Body of pancreas (tissue), 4 donors: ENCODE data around the gene IFIT5. TPM values are rescaled to one million over a fixed set of nuclear protein-coding genes. Genes with fewer than 3 reads are reported as not detected.
A peak's percentile ranks its signal among the peaks of the same experiment; 100 is the strongest.

ENCODE experiments used
- ATAC-seq: fragments of 150-250 bp; one replicate; pipeline ENCODE4 v1.9.1; 2016
- DNase-seq, 4 donors: peaks; one replicate each; pipeline ENCODE4 v3.0.0-alpha.2; 2019
- H3K27ac ChIP-seq, 4 donors: fragments of 200-600 bp; sonication (generic); 1 replicate in 3 of 4; 2 replicates in 1 of 4; pipeline versions ENCODE4 v1.5.1 to v1.6.1; 2016 to 2019; ENCODE audit warnings: mild to moderate bottlenecking in 1 of 4, mixed read lengths in 1 of 4, moderate library complexity in 1 of 4
- H3K27me3 ChIP-seq, 2 donors: fragments of 200-600 bp; sonication (generic); one replicate each; pipeline ENCODE4 v1.6.0; 2016; ENCODE audit warnings: mild to moderate bottlenecking in 1 of 2
- H3K36me3 ChIP-seq, 2 donors: fragments of 200-600 bp; sonication (generic); replicated peaks in 1 of 2; 2 replicates each; pipeline ENCODE4 v1.5.1; 2016; ENCODE audit warnings: low read depth in 2 of 2; ENCODE audit not compliant: insufficient read depth in 1 of 2
- H3K4me1 ChIP-seq: fragments of 200-600 bp; sonication (generic); one replicate; pipeline ENCODE4 v1.6.0; 2016
- H3K4me3 ChIP-seq, 2 donors: fragments of 200-600 bp; sonication (generic); 1 replicate in 1 of 2; 2 replicates in 1 of 2; pipeline ENCODE4 v1.5.1; 2016 to 2019
- H3K9me3 ChIP-seq, 3 donors: fragments of 200-600 bp; sonication (generic); 1 replicate in 2 of 3; 2 replicates in 1 of 3; pipeline ENCODE4 v1.5.1; 2016
- POLR2A ChIP-seq, 3 donors: fragments of 450-650 bp; IDR thresholded peaks; one replicate each; pipeline ENCODE4 v1.6.1; 2016; ENCODE audit warnings: antibody characterized with exemption in 3 of 3, mild to moderate bottlenecking in 2 of 3
- WGBS, 2 donors: methylation state at CpG; one replicate each; pipeline ENCODE4 v1.1.5; 2017; 5-methylcytosine and 5-hydroxymethylcytosine counted together
- intact Hi-C: fragments of 100-400 bp; cut with DNase I; formaldehyde crosslinking; loops from one replicate; pipeline ENCODE4 v1.15.1; 2023
- total RNA-seq, 2 donors: library from RNA; depleted of rRNA; stranded (reverse); fragments of >200 nt; gene quantifications; one replicate each; pipeline ENCODE4 v1.1.0, GENCODE V29; 2016
- TF ChIP-seq, protein P1 (sequence below), 7 experiments: fragments of 450-650 bp in 4 of 7; fragments of 200-600 bp in 3 of 7; sonication (generic) in 3 of 7; IDR thresholded peaks; one replicate each; pipeline ENCODE4 v1.5.1; 2016 to 2019; ENCODE audit warnings: antibody characterized with exemption in 7 of 7

Gene IFIT5
- total RNA-seq, 2 donors from 2014 or later: 1.6 to 11.7 TPM

DNA sequence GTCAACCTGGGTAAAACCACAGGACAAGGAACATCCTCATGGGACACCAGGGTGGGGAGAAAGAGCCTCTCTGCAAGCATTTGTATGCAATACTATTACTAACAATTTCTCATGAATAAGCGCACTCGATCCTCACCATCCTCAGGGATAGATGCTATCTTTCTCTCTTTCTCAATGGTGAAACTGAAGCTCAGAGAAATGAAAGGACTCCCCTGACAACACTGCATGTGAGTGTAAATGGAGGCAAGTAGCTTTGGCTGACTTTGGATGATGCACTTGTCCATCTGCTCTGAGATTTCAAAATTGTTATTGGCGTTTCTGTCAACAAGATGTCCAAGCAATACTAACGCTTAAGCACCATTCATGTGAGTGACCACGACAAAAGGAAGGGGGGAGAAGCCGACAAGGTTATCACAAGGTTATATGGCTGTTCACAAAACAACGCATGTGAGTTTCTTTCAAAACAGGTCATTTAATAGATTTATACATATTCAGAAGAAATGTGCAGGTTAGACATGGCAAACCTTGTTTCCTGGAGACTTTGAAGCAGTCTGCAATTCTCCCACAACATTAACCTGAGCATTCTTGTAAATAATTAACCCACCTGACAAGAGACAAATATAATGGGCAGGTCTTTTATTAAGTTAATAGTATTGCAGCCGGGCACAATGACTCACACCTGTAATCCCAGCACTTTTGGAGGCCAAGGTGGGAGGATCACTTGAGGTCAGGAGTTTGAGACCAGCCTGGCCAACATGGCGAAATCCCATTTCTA is 54.0 kb downstream of the IFIT5 start:
- peak overlapping the region; percentile 53 to 75 (median 58) for H3K27ac ChIP-seq

DNA sequence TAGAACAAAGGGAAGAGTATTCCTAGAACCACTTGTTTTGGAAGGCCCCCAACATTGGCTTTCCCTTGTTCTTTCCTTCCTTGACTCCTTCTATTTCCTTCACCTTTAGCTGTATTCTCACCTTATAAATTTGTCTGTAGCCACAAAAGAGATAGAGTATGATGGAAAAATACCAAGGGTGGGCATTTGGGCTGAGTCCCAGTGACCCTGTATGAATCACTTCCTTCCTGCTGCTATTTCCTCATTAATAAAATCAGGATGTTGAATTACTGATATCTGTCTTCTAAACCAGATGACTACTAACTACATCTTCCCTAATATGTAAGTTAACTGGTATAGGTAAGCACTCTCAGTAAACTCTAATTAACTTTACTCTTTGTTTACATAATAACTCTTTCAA is 55.1 kb downstream of the IFIT5 start:
- Histone ChIP-seq H3K4me1 (peaks cover 56% of the 10 kb centered on the region), H3K27me3 (no peaks in the 10 kb centered on the region), H3K4me3 (no peak overlapping the region), H3K9me3 (no peaks in the 10 kb centered on the region), H3K27ac (peak overlapping the region in 2 of 4 donors; percentile 48 to 54), H3K36me3 (no peaks in the 10 kb centered on the region)
- intact Hi-C loops: no loop called here
- DNase-seq (no peak), ATAC-seq (no peak)
- TF ChIP-seq POLR2A (IDR thresholded peaks at IDR 0.05): no peak
- TF ChIP-seq, protein P1, sequence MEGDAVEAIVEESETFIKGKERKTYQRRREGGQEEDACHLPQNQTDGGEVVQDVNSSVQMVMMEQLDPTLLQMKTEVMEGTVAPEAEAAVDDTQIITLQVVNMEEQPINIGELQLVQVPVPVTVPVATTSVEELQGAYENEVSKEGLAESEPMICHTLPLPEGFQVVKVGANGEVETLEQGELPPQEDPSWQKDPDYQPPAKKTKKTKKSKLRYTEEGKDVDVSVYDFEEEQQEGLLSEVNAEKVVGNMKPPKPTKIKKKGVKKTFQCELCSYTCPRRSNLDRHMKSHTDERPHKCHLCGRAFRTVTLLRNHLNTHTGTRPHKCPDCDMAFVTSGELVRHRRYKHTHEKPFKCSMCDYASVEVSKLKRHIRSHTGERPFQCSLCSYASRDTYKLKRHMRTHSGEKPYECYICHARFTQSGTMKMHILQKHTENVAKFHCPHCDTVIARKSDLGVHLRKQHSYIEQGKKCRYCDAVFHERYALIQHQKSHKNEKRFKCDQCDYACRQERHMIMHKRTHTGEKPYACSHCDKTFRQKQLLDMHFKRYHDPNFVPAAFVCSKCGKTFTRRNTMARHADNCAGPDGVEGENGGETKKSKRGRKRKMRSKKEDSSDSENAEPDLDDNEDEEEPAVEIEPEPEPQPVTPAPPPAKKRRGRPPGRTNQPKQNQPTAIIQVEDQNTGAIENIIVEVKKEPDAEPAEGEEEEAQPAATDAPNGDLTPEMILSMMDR (IDR thresholded peaks at IDR 0.05): no peak

More for the DNA sequence above, 54.0 kb downstream of the IFIT5 start:
- no peak for TF ChIP-seq POLR2A (IDR thresholded peaks at IDR 0.05)
- TF ChIP-seq, protein P1 (IDR thresholded peaks at IDR 0.05): no peak
- peak; percentile 79 for ATAC-seq
- H3K36me3 ChIP-seq: no peaks in the 10 kb centered on the region
- no peak overlapping the region for H3K4me3 ChIP-seq
- H3K9me3 ChIP-seq: no peaks in the 10 kb centered on the region
- H3K4me1 ChIP-seq: peaks cover 64% of the 10 kb centered on the region
- 47% methylated on average over 9 of the region's 9 CpGs for WGBS, 2 donors
- intact Hi-C loops: no loop called here
- no peaks in the 10 kb centered on the region for H3K27me3 ChIP-seq
- DNase-seq: peak; percentile 27 to 64 (median 56)

Other genes starting within 250 kb of the IFIT5 start
- 1 to 10 TPM; 1.0 to 2.0 TPM for gene CH25H, start 207.3 kb upstream of the IFIT5 start, total RNA-seq
- 10 to 100 TPM; 19.8 to 30.4 TPM for gene LIPA, start 162.8 kb upstream of the IFIT5 start, total RNA-seq
- gene IFIT2, start 112.5 kb upstream of the IFIT5 start, total RNA-seq: 1 to 10 TPM in 1 of 2 donors, not detected in 1; 1.6 TPM
- gene IFIT3, start 86.6 kb upstream of the IFIT5 start, total RNA-seq: 1 to 10 TPM; 2.3 to 3.9 TPM
- gene IFIT1B, start 36.5 kb upstream of the IFIT5 start, total RNA-seq: not detected
- 1 to 10 TPM; 1.3 to 7.0 TPM for gene IFIT1, start 21.9 kb upstream of the IFIT5 start, total RNA-seq
- 10 to 100 TPM; 19.5 to 26.7 TPM for gene SLC16A12, start 121.0 kb downstream of the IFIT5 start, total RNA-seq
- gene PANK1, start 230.7 kb downstream of the IFIT5 start, total RNA-seq: 1 to 10 TPM; 2.6 to 3.0 TPM